K562 (cell line): ENCODE data around the gene TENM3. TPM values are rescaled to one million over a fixed set of nuclear protein-coding genes. Genes with fewer than 3 reads are reported as not detected.

Experiments used
- ATAC-seq: fragments of 200-7000 bp; cut with Tn5 transposase; 3 replicates; pipeline ENCODE4 v1.9.1; 2020; ENCODE audit warnings: moderate library complexity
- BruUV-seq: library from RNA; stranded (reverse); fragments of 400-500 nt; replicated peaks from 2 replicates; lab custom pipeline; 2021; lab: Mats Ljungman, UMichigan
- CTCF ChIA-PET: fragments of 300-600 bp; formaldehyde crosslinking; extraction: SDS; loops from one replicate; lab custom pipeline; 2021; ENCODE audit warnings: low intra/inter-chr PET ratio; lab: Yijun Ruan, JAX
- POLR2A ChIA-PET: fragments of 300-600, 350-650 bp; sonication (Branson Sonifier 250); formaldehyde crosslinking; extraction: SDS; loops from one replicate; lab custom pipeline; 2021; ENCODE audit warnings: antibody characterized with exemption, inconsistent platforms; lab: Yijun Ruan, JAX
- DNase-seq, 4 experiments: peaks; one replicate each; pipeline versions ENCODE4 v3.0.0 to v3.0.0-alpha.2; 2011 to 2018; ENCODE audit warnings: low spot score in 3 of 4, mixed read lengths in 3 of 4; ENCODE audit errors: extremely low read depth in 1 of 4
- FAIRE-seq: peaks from 2 replicates; lab custom pipeline; 2011; peaks lifted over from hg19 to GRCh38; lab: Jason Lieb, UNC
- H2AFZ ChIP-seq: 2 replicates; pipeline ENCODE4 v1.6.0; 2011; ENCODE audit warnings: low read depth, low read length, control low read depth, inconsistent platforms
- H3K27ac ChIP-seq: fragments of 200-600 bp; 3 replicates; pipeline ENCODE4 v1.8.0; 2011; ENCODE audit warnings: low read depth, mild to moderate bottlenecking, control low read depth, inconsistent platforms, low read length, moderate library complexity, mixed read lengths; ENCODE audit errors: extremely low read depth
- H3K27me3 ChIP-seq, 2 experiments: fragments of 300-600 bp in 1 of 2; 2 replicates in 1 of 2; 3 replicates in 1 of 2; pipeline versions ENCODE4 v1.6.0 to v1.8.0; 2011; ENCODE audit warnings: inconsistent platforms in 2 of 2, low read length in 2 of 2, mild to moderate bottlenecking in 1 of 2, mixed read lengths in 1 of 2, moderate library complexity in 1 of 2; ENCODE audit not compliant: control insufficient read depth in 2 of 2, insufficient read depth in 2 of 2
- H3K36me3 ChIP-seq: fragments of 300-600 bp; 3 replicates; pipeline ENCODE4 v1.8.0; 2011; ENCODE audit warnings: mild to moderate bottlenecking, low read length, inconsistent platforms; ENCODE audit not compliant: control insufficient read depth, insufficient read depth
- H3K4me1 ChIP-seq, 2 experiments: fragments of 200-600 bp in 1 of 2; replicated peaks in 1 of 2; 2 replicates in 1 of 2; 3 replicates in 1 of 2; pipeline versions ENCODE4 v1.5.1 to v1.8.0; 2011; ENCODE audit warnings: inconsistent platforms in 2 of 2, low read length in 2 of 2, mild to moderate bottlenecking in 1 of 2, mixed read lengths in 1 of 2, moderate library complexity in 1 of 2; ENCODE audit not compliant: control insufficient read depth in 2 of 2, insufficient read depth in 2 of 2
- H3K4me2 ChIP-seq: 2 replicates; pipeline ENCODE4 v1.6.1; 2011; ENCODE audit warnings: low read length, control low read depth, inconsistent platforms, mixed read lengths; ENCODE audit not compliant: insufficient read depth
- H3K4me3 ChIP-seq: fragments of 200-600 bp; sonication (generic), shearing (Covaris generic); 2 replicates; pipeline ENCODE4 v1.5.1; 2016; ENCODE audit warnings: control low read depth, inconsistent platforms
- H3K79me2 ChIP-seq: fragments of 200-600 bp; 3 replicates; pipeline ENCODE4 v1.8.0; 2011; ENCODE audit warnings: low read length, inconsistent platforms; ENCODE audit not compliant: control insufficient read depth, insufficient read depth
- H3K9ac ChIP-seq, 2 experiments: 2 replicates each; pipeline versions ENCODE4 v1.6.0 to v1.6.1; 2011; ENCODE audit warnings: low read depth in 2 of 2, low read length in 2 of 2, control low read depth in 1 of 2, inconsistent platforms in 1 of 2, mild to moderate bottlenecking in 1 of 2, mixed read lengths in 1 of 2; ENCODE audit not compliant: insufficient read depth in 1 of 2
- H3K9me1 ChIP-seq: one replicate; pipeline ENCODE4 v1.6.0; 2011; ENCODE audit warnings: inconsistent platforms, mild to moderate bottlenecking, low read length, moderate library complexity; ENCODE audit not compliant: control insufficient read depth, insufficient read depth
- H3K9me3 ChIP-seq: replicated peaks from 2 replicates; pipeline ENCODE4 v1.5.1; 2011; ENCODE audit warnings: low read depth, low read length, inconsistent platforms; ENCODE audit not compliant: control insufficient read depth, insufficient read depth
- H4K20me1 ChIP-seq: replicated peaks from 2 replicates; pipeline ENCODE4 v1.6.1; 2011; ENCODE audit warnings: low read length, inconsistent platforms, mixed read lengths; ENCODE audit not compliant: control insufficient read depth, insufficient read depth
- CHD4 ChIP-seq: fragments of 200-600 bp; sonication (generic); IDR thresholded peaks from 3 replicates; pipeline ENCODE4 v1.6.1; 2012; ENCODE audit warnings: low read depth, mild to moderate bottlenecking, mixed read lengths, low read length, inconsistent platforms; ENCODE audit not compliant: insufficient read depth, insufficient replicate concordance, poor library complexity, severe bottlenecking
- DDX20 ChIP-seq: fragments of 450-650 bp; IDR thresholded peaks from 2 replicates; pipeline ENCODE4 v1.6.1; 2016; ENCODE audit warnings: missing genetic modification characterization, low read depth, mild to moderate bottlenecking, missing compliant biosample characterization, moderate library complexity
- HCFC1 ChIP-seq: IDR thresholded peaks from 2 replicates; pipeline ENCODE4 v1.6.1; 2012; ENCODE audit warnings: low read depth, low read length, improper control_type of control experiment
- PTTG1 ChIP-seq: fragments of 450-650 bp; IDR thresholded peaks from 2 replicates; pipeline ENCODE4 v1.6.1; 2016; ENCODE audit warnings: low read depth, mild to moderate bottlenecking, missing genetic modification characterization, missing compliant biosample characterization
- SIN3B ChIP-seq: fragments of 450-650 bp; IDR thresholded peaks from 2 replicates; pipeline ENCODE4 v1.6.1; 2017; ENCODE audit warnings: low read depth, mild to moderate bottlenecking, moderate library complexity
- TEAD1 ChIP-seq, 2 experiments: fragments of 450-650 bp in 1 of 2; sonication (generic) in 1 of 2; formaldehyde crosslinking; IDR thresholded peaks; 2 replicates each; pipeline versions ENCODE4 v1.4.0 to v1.8.0; 2020 to 2022; ENCODE audit warnings: mild to moderate bottlenecking in 2 of 2, missing genetic modification reagents in 1 of 2
- ZNF785 ChIP-seq: fragments of 250-450 bp; sonication (Bioruptor Pico); IDR thresholded peaks from 2 replicates; pipeline ENCODE4 v1.4.0; 2020; ENCODE audit warnings: mild to moderate bottlenecking
- WGBS: fragments of 100-300 bp; shearing (Covaris generic); methylation state at CpG from one replicate; pipeline ENCODE4 v1.1.6; 2016; ENCODE audit warnings: low coverage, mixed read lengths; ENCODE audit not compliant: insufficient coverage; ENCODE audit errors: missing lambda C conversion rate; 5-methylcytosine and 5-hydroxymethylcytosine counted together
- in situ Hi-C: fragments of 300-500 bp; cut with MboI; formaldehyde crosslinking; loops from 4 replicates; pipeline ENCODE4 v1.15.0; 2018; ENCODE audit warnings: inconsistent platforms, mixed read lengths
- intact Hi-C: fragments of 100-400 bp; cut with micrococcal nuclease; formaldehyde crosslinking; loops from 2 replicates; pipeline ENCODE4 v1.14.2; 2022
- polyA plus RNA-seq, 8 experiments: library from polyadenylated mRNA; depleted of rRNA in 4 of 8; stranded (reverse) in 5 of 8; unstranded in 3 of 8; fragments of >200 nt; fragmentation: Nextera tagmentation in 2 of 8; fragmentation: Illumina TruSeq in 1 of 8; extraction: Ambion mirVana in 2 of 8; extraction: Trizol in 1 of 8; gene quantifications; 2 replicates each; pipeline versions ENCODE4 v1.2.1 to v1.2.3, GENCODE V29; 2011 to 2014; ENCODE audit warnings: inconsistent platforms in 1 of 8, missing spikeins in 1 of 8
- total RNA-seq, 7 experiments: library from RNA; depleted of rRNA in 6 of 7; stranded (reverse); fragments of >200 nt in 6 of 7; fragmentation: Illumina TruSeq in 2 of 7; extraction: Trizol in 2 of 7; gene quantifications; 2 replicates each; pipeline versions ENCODE4 v1.2.1 to v1.2.3, GENCODE V29; 2011 to 2021; ENCODE audit warnings: low replicate concordance in 1 of 7

Gene TENM3
- total and polyA plus RNA-seq, 9 of the 15 experiments (the other 6 are each of a cell fraction or from before 2014, with no cell fraction given) = 0.01 to 0.02 TPM; not detected in 7

DNA sequence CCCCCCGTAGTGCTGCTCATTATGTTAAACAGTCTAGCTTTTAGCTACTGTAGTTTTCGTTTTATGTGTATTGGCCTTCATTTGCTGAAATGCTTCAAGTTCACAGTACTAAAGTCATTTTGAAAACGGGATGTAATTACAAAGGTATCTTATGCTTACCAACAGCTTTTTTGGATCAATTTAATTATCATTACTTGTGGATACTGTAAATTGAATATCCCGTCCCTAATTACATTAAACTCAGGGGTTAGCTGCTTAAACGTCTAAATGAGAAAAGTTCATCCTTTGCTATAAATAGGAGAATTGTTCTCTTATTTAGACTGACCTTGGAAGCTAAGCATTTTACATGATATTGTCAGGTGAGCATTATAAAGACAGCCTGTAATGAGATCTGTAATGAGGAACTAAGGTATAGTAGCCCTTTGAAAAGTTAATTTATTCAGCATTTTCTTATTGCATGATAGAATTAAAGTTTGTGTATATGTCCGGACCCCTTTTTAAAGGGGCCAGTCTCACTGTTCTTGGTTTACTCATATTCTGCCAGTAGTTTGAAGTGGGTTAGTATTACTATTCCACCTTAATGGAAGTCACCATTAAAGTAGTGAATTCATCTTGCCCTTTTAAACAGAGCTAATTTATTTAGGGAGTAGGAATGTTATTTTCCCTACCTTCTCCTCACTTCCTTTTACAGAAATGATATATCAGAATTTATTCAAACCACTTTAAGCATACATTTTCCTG is 252.6 kb downstream of the TENM3 start:
- intact Hi-C loops = no loop called here
- CTCF ChIA-PET = no interaction called here

DNA sequence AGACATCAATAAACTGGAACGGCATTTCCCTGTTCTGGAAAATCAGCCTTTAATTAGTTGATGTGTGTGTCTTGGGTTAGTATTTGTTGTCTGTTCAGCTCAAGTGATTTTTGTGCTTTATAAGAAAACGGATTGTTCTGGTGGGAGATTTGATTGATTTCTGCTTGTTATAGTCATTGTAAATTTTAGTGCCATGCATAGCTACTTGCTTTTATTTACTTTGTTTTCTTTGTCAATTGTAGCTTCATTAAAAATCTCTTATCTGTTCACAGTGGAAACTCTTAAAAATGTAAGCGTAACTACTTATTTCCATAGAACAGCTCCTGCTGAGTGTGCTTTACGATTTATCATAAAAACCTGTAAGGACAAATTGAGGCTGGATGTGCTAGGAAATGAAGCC is 253.2 kb downstream of the TENM3 start:
- H3K4me2 ChIP-seq = no peak overlapping the region
- no peak overlapping the region for H3K9ac ChIP-seq
- no peaks in the 10 kb centered on the region for H3K4me1 ChIP-seq
- H4K20me1 ChIP-seq = no peaks in the 10 kb centered on the region
- TF ChIP-seq SIN3B = no peak
- TF ChIP-seq TEAD1 (CRISPR knock-in tag; IDR thresholded peaks at IDR 0.05) = no peak
- no peak for TF ChIP-seq CHD4
- TF ChIP-seq DDX20 (tag) = no peak
- no peak overlapping the region for H3K4me3 ChIP-seq
- in situ Hi-C loops = no loop called here
- H3K27ac ChIP-seq = no peak overlapping the region
- BruUV-seq = no TSS peak
- no peaks in the 10 kb centered on the region for H3K79me2 ChIP-seq
- ChIA-PET POLR2A (no interaction called here), CTCF (no interaction called here)
- H2AFZ ChIP-seq = no peak overlapping the region
- no peaks in the 10 kb centered on the region for H3K36me3 ChIP-seq
- H3K9me1 ChIP-seq = no peaks in the 10 kb centered on the region
- ATAC-seq (no peak), DNase-seq (no peak), FAIRE-seq (no peak)
- intact Hi-C loops = no loop called here
- H3K9me3 ChIP-seq = no peaks in the 10 kb centered on the region
- 0% methylated on average over 4 of the region's 4 CpGs for WGBS
- no peaks in the 10 kb centered on the region for H3K27me3 ChIP-seq

More for the DNA sequence above, 252.6 kb downstream of the TENM3 start:
- H3K9ac ChIP-seq = no peak overlapping the region
- in situ Hi-C loops = no loop called here
- no peak overlapping the region for H3K27ac ChIP-seq
- FAIRE-seq (no peak), ATAC-seq (no peak), DNase-seq (no peak)
- no peaks in the 10 kb centered on the region for H3K27me3 ChIP-seq
- no peaks in the 10 kb centered on the region for H3K36me3 ChIP-seq
- TF ChIP-seq HCFC1 (no peak), PTTG1 (no peak), ZNF785 (no peak)
- H3K4me2 ChIP-seq = no peak overlapping the region
- H2AFZ ChIP-seq = no peak overlapping the region
- H3K79me2 ChIP-seq = no peaks in the 10 kb centered on the region
- POLR2A ChIA-PET = no interaction called here
- 2% methylated on average over 6 of the region's 6 CpGs for WGBS
- no peaks in the 10 kb centered on the region for H3K4me1 ChIP-seq
- no peaks in the 10 kb centered on the region for H3K9me3 ChIP-seq
- H3K4me3 ChIP-seq = no peak overlapping the region
- H4K20me1 ChIP-seq = no peaks in the 10 kb centered on the region
- BruUV-seq = no TSS peak
- no peaks in the 10 kb centered on the region for H3K9me1 ChIP-seq
